Stimulated activated naive CD4-positive, alpha-beta T cell treated with Interleukin-2 at 50 U/mL for 16 hours (primary cell): ENCODE data around the gene C1QL2.

Source experiments
- DNase-seq: peaks from one replicate; lab custom pipeline; 2025; lab: John Stamatoyannopoulos, UW

C1QL2 gene

GRCh38 chr2:119137502-119137901, 21.0 kb downstream of the C1QL2 start:
- DNase-seq: no peak

- no peak for DNase-seq
Observed at GRCh38 chr2:119136872-119137271, 21.7 kb downstream of the C1QL2 start.

DNA sequence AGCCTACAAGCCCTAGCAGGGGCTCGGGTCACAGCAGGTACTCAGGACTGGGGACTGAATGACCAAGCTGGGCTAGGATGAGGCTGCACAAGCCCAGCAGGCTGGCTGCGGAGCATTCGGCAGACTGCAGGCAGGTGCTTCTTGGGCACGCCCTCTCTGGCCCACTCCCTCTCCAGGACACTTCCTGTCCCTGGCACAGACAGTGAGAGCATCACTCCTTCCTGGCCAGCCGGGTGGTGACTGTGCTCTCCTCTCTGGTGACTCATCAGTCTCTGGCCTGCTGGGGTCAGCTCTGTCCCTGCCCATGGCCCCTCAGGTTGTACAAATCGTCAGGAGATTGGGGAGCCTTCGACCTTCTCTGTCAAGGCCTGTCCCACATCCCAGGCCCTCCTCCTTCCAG, 22.5 kb downstream of the C1QL2 start:
- no peak for DNase-seq

DNA sequence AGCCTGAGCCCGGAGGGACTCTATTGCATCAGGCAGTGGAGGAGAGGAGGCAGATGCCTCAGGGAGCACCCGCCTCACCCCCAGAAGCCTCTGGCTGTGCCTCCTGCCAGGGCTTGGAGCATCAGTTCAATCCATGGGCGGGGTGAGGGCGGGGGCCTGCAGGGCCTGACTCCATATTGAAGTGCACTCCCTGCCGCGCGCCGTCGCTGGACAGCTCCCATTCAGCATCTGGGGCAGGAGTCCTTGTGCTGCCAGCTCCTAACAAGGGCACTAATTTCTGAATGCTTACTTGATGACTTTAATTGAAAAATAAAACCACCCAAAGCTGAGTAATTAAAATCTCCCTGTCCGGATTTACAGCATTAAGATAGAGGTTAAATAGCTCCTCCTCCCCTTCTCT, 23.8 kb downstream of the C1QL2 start:
- no peak for DNase-seq

DNA sequence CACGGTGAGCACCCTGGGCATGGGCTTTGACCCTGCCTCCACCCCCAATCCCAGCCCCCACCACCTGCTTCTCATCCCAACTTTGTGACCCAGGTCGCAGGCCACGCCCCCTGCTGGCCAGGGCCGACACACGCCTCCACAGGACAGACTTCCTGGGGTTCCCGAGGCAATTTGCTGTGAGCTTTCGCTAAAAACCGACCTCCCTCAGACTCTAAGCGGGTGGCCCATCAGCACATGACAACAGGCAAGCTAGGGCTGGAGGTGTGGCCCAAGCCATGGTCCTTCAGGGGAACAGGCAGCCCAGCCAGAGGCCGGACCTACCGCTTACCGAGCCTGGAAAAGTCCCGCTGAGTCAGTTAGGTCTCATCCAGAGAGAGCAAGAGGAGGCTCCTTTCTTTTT, 31.9 kb downstream of the C1QL2 start:
- DNase-seq: peak; percentile 9

DNA sequence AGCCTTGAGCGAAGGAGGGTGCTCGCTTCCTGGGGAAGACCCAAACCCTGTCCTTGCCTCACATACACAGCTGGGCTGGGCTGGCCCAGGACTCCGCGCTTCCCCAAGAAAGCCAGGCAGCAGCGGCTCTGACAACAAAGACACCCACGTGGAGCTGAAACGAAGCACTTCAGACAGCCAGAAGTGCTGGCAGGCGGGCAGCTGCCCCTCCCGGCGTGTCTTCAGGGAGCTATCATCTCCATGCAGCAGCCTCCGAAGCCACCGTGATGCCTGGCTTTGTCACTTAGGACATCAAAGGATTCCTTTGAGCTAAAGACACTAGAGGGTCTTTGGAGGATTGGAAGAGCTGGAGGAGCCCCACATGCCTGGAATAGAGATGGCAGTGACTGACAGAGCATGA, 35.2 kb downstream of the C1QL2 start:
- no peak for DNase-seq

- DNase-seq: no peak
Observed at GRCh38 chr2:119122663-119123062, 35.9 kb downstream of the C1QL2 start.

GRCh38 chr2:119119999-119120756, 38.4 kb downstream of the C1QL2 start:
- DNase-seq: no peak

DNA sequence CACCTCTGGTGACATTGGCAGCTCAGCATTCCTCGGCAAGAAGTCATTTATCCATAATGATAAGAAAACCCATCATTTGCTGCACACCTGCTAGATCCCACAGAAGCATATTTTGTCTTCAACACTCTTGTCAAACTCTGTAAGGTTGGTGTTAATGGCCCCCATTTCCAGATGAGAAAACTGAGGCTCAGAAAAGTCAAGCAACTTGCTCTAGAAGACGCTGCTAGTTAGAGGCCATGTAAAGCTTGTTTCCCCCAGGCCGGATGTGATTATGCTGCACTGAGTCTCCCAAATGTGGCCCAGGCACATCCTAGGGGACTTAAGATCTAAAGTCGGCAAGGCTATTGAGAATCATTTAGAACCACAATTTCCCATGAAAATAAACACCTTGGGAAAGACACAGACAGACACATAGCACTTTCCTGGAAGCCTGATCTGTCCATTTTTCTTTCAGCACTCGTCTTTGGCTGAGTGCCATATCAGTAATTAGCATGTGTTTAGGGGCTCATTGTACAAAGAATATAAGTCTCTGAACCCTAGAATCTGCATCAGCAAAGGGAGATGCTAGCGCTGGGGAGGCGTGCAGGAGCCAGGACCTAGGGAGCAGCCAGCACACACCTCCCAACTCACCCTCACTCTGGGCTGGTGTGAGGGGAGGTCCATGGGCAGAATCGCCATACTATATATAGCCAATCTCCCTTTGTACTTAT, 39.3 kb downstream of the C1QL2 start:
- DNase-seq: no peak

GRCh38 chr2:119117891-119118882, 40.4 kb downstream of the C1QL2 start:
- DNase-seq: no peak

GRCh38 chr2:119117408-119117807, 41.1 kb downstream of the C1QL2 start:
- no peak for DNase-seq

DNA sequence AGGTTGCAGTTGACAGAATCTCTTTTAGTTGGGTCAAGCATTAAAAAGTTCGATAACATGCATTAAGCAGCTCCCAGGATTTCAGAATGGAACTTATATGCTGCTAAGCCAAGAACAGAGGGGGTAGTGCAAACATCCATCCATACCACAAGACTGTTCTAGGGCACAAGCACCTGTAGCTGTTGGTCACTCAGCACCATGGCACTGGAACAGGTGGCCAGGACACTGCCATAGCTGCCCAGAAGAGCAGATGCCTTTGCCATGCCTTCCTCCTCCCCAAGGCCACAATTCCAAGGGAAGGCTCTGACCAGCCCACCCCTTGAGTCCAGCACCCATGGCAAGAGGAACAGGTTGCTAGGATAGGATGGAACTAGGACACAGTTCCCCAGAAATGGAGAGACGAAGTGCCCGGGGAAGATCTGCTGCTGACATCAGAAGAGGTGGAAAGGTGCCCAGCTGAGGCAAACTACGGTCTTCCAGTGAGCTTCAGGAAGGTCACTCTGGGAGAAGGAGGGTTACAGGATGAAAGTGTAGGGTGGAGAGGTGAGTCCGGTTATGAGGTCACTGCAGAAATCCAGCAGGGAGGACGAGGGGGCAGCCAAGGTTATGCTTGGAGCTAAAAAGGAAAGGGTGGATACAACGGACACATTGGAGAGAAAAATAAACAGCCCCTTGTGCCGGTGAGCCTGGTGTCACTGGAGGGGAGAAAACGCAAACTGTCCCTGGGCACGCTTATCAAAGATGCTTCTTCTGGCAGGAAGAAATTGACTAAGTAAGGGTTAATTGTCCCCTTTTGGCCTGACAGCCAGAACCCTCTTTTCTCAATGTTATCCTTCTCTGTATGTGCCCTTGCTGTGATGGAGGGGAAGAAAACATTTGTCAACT, 41.9 kb downstream of the C1QL2 start:
- no peak for DNase-seq

- no peak for DNase-seq
Observed at GRCh38 chr2:119114266-119114665, 44.3 kb downstream of the C1QL2 start.

DNA sequence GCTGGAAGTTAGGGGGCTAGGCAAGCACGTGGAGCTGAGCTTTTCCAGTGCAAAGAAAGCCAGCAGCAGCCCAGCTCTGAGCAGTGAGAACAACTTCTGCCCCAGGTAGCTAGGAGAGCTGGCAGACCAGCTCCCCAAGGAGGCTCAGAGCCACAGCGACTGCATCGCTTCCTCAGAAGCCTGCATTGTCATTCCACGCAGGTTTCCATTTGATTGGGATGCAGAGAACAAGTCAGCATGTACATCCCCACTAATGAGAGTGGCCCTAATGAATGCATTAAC, 45.1 kb downstream of the C1QL2 start:
- no peak for DNase-seq

DNA sequence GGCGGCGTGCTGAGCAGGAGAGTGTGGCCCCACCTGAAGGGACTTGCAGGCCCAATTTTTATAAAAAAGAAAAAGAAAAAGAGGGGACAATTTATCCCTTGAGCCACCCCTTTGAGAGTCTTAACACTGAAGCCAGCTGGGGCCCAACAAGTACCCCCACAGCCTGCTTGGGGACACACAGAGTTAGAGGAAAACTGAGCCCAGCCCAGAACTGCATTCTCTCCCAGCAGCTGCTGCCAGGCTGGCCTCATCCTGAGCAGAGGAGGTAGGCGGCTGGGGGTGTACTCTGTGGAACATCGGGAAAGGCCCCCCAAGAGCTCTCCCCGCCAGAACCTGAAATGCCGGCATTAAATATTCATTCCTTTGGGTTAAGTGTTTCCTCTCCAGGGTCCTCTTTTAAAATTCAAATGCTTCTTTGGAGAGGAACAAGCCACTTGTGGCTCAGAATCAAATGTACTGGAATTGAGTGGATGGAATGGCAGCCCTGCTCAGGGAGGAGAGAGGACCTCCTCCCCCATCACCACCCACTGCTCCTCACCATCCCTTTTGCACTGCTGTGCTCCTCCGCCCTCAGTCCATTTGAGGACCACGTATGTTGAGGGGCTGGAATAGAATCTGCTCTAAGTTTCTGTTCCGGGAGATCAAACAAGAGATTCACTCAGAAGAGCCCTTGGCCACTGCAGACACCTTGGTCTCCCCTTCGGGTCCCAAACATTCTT, 45.6 kb downstream of the C1QL2 start:
- no peak for DNase-seq

GRCh38 chr2:119112230-119112629, 46.3 kb downstream of the C1QL2 start:
- no peak for DNase-seq

DNA sequence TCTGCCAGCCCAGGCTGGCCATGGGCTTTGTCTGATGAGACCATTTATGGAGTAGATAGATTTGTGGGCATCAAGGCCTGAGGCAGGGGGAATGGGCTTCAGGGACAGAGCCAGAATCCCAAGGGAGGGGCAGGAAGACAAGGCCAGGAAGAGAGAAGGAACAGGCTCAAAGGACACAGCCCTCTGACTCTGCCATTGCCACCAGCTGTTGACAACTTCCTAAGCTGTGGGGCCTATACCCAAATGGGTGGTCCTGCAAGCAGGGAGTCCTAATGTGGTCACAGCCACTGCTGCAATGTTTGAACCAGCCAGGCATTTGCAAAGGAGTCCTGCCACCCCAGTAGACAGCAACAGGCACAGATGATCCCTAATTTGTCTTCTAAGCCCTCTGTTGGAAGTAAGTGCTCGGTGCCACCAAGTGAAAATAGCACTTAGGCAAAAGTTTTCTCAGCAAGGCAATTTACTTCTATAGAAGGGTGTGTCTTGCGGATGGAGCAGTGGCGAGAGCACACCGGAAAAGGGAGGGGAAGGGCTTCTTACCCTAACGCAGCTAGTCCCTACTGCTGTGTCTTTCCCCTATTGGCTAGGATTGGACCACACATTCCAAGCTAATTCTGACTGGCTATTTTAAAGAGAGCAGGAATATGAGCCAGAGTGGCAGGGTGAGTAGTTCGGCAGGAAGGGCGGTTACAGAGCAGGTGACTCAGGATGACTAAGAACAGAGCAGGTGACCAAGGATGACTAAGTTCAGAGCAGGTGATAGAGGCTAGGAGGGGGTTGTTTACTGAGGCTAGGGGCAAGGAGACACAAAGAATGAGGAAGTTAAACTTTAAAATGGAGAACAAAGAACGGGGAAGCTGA, 47.2 kb downstream of the C1QL2 start:
- no peak for DNase-seq

GRCh38 chr2:119109866-119110265, 48.7 kb downstream of the C1QL2 start:
- no peak for DNase-seq

DNA sequence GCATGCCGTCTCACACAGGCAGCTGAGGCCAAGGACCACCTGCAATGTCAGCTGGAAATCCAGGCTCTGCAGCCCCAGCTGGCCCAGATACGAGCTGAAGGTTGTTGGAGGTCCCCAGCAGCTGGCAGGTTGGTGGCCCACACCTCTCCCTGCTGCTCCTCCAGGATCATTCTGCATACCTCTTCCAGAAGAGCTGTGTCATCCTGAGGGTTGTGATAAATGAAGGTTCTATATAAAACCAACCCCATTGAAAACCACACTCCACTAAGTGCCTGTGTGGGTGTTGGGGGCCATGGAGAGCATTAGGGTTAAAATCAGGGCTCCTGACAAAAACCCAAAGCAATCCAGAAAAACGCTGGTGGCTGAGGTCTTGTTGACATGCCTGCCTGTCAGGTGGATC, 50.4 kb downstream of the C1QL2 start:
- no peak for DNase-seq

GRCh38 chr2:119106301-119106897, 52.2 kb downstream of the C1QL2 start:
- no peak for DNase-seq
